VCaP (cell line): Measurements from ENCODE around the gene HEXA.
A peak's percentile ranks its signal among the peaks of the same experiment; 100 is the strongest.
"Not testable (repeated sequence)": the region's sequence is repeated elsewhere in the genome, so short reads cannot be mapped to it uniquely, and the experiment has no call there.

Experiments
- H3K27ac ChIP-seq: fragments of 450-650 bp; 2 replicates; pipeline ENCODE4 v1.5.1; 2017
- CTCF ChIP-seq: fragments of 450-650 bp; conservative IDR thresholded peaks from 2 replicates; pipeline ENCODE4 v1.5.1; 2017; ENCODE audit warnings: mild to moderate bottlenecking, moderate library complexity

Gene HEXA

GRCh38 chr15:72406936-72407335 lies 31.1 kb upstream of the HEXA start:
- H3K27ac ChIP-seq = no peak overlapping the region
- TF ChIP-seq CTCF = no peak

GRCh38 chr15:72404841-72405240 lies 29.0 kb upstream of the HEXA start:
- no peak overlapping the region for H3K27ac ChIP-seq
- TF ChIP-seq CTCF = no peak

- TF ChIP-seq CTCF = no peak
- no peak overlapping the region for H3K27ac ChIP-seq
Observed at GRCh38 chr15:72404356-72404755, 28.5 kb upstream of the HEXA start.

DNA sequence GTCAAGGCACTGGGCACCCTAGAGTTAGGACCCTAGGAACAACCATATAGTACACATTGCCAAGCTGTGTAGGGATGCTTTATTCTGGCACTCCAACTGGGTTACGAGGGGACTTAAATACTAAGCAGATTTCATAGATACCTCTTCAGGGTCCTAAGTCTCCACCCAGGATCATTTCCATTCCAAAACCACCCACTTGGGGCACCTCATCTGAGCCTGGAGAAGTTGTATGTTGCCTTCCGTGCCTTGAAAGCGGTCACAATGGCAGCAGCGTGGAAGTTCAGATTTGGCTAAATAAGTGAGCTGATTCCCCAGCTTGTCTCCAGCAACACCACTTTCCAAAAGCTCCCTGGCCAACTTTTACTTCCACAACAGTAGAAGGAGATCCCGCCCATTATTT lies 26.9 kb upstream of the HEXA start:
- no peak overlapping the region for H3K27ac ChIP-seq
- no peak for TF ChIP-seq CTCF

- no peak overlapping the region for H3K27ac ChIP-seq
- no peak for TF ChIP-seq CTCF
Observed at GRCh38 chr15:72398648-72399047, 22.8 kb upstream of the HEXA start.

DNA sequence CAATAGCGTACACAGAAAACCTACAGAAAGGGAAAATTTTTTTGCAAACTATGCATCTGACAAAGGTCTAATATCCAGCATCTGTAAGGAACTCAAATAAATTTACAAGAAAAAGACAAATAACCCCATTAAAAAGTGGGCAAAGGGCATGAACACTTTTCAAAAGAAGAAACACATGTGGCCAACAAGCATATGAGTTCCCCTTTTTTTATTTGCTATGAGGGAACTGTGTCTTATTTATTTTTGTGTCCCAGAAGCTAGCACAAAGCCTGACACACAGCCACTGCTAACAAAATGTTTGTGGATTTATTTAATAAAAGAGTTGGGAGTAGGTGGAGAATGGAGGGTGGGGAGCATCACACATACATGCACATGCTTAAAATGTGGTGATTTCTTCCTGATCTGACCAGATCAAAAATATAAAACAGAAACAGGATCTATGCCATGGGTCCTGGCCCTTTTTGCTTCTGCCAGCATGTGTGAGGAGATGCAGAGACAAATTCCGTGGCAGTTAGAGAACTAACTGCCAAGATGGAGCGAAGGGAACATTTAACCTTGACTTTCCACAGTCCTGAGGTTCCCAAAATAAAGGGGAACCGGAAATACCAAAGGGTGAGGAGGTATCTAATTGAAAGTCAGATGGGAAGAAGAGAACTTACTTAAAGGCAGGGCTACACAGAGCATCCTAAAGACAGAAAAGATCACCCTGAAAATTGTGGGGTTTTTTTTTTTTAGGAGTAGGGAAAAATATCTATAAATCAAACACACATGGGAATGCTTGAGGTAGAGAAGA lies 22.2 kb upstream of the HEXA start, which contains the start of gene TMEM202:
Gene TMEM202, plus strand, starts transcription at position 510 of the 793 bp plus-strand sequence. Its CDS starts 22 bp downstream, at position 532.
- no peak within 1 kb of the TSS for H3K27ac ChIP-seq
- TF ChIP-seq CTCF = no peak

GRCh38 chr15:72396331-72396730 lies 20.5 kb upstream of the HEXA start:
- H3K27ac ChIP-seq = not testable (repeated sequence)

GRCh38 chr15:72389231-72389630 lies 13.4 kb upstream of the HEXA start:
- peak overlapping the region; percentile 48 for H3K27ac ChIP-seq
- TF ChIP-seq CTCF = no peak
